H9 (cell line): ENCODE data around the gene FARP1. TPM values are rescaled to one million over a fixed set of nuclear protein-coding genes. Genes with fewer than 3 reads are reported as not detected.
A peak's percentile ranks its signal among the peaks of the same experiment; 100 is the strongest.

Experiments used
- DNase-seq: peaks from one replicate; pipeline ENCODE4 v3.0.0-alpha.2; 2017
- H2AFZ ChIP-seq: one replicate; pipeline ENCODE4 v1.6.1; 2013; ENCODE audit warnings: mild to moderate bottlenecking, low read length, control low read depth, moderate library complexity
- H2AK5ac ChIP-seq: 2 replicates; pipeline ENCODE4 v1.6.1; 2013; ENCODE audit warnings: low read length, control low read depth, mixed read lengths; ENCODE audit not compliant: insufficient read length
- H2BK120ac ChIP-seq: one replicate; pipeline ENCODE4 v1.6.1; 2013; ENCODE audit warnings: low read depth, mild to moderate bottlenecking, low read length, control low read depth, inconsistent platforms; ENCODE audit not compliant: poor library complexity, severe bottlenecking
- H2BK12ac ChIP-seq: 2 replicates; pipeline ENCODE4 v1.6.1; 2013; ENCODE audit warnings: low read length, control low read depth, mixed read lengths, low read depth; ENCODE audit not compliant: insufficient read length
- H2BK15ac ChIP-seq: 2 replicates; pipeline ENCODE4 v1.6.1; 2013; ENCODE audit warnings: low read depth, low read length, control low read depth
- H2BK20ac ChIP-seq: one replicate; pipeline ENCODE4 v1.6.1; 2013; ENCODE audit warnings: low read depth, mild to moderate bottlenecking, low read length, control low read depth, inconsistent platforms; ENCODE audit not compliant: poor library complexity, severe bottlenecking
- H2BK5ac ChIP-seq: 2 replicates; pipeline ENCODE4 v1.6.1; 2013; ENCODE audit warnings: low read length, control low read depth, mixed read lengths; ENCODE audit not compliant: insufficient read length
- H3K14ac ChIP-seq: 2 replicates; pipeline ENCODE4 v1.6.1; 2013; ENCODE audit warnings: low read length, control low read depth; ENCODE audit not compliant: insufficient read depth
- H3K18ac ChIP-seq: 2 replicates; pipeline ENCODE4 v1.6.1; 2013; ENCODE audit warnings: low read depth, mild to moderate bottlenecking, mixed read lengths, low read length, control low read depth; ENCODE audit not compliant: insufficient read length
- H3K23ac ChIP-seq: 2 replicates; pipeline ENCODE4 v1.6.1; 2013; ENCODE audit warnings: low read length, control low read depth, mixed read lengths, low read depth; ENCODE audit not compliant: insufficient read length
- H3K23me2 ChIP-seq: 2 replicates; pipeline ENCODE4 v1.6.1; 2013; ENCODE audit warnings: low read depth, mild to moderate bottlenecking, mixed read lengths, low read length, control low read depth; ENCODE audit not compliant: insufficient read length, poor library complexity, severe bottlenecking
- H3K27ac ChIP-seq: 2 replicates; pipeline ENCODE4 v1.5.1; 2013; ENCODE audit warnings: low read length, control low read depth, mixed read lengths, low read depth; ENCODE audit not compliant: insufficient read length
- H3K27me3 ChIP-seq: 2 replicates; pipeline ENCODE4 v1.6.1; 2013; ENCODE audit warnings: low read length, control low read depth, inconsistent platforms; ENCODE audit not compliant: insufficient read depth
- H3K4ac ChIP-seq: 2 replicates; pipeline ENCODE4 v1.6.1; 2013; ENCODE audit warnings: low read depth, mild to moderate bottlenecking, control low read depth, inconsistent platforms, low read length, moderate library complexity
- H3K4me1 ChIP-seq: 2 replicates; pipeline ENCODE4 v1.6.1; 2013; ENCODE audit warnings: low read length, control low read depth, inconsistent platforms; ENCODE audit not compliant: insufficient read depth
- H3K4me2 ChIP-seq: 2 replicates; pipeline ENCODE4 v1.6.1; 2013; ENCODE audit warnings: low read length, control low read depth, mixed read lengths; ENCODE audit not compliant: insufficient read length, insufficient read depth
- H3K56ac ChIP-seq: 2 replicates; pipeline ENCODE4 v1.6.1; 2013; ENCODE audit warnings: low read depth, mild to moderate bottlenecking, mixed read lengths, low read length, control low read depth; ENCODE audit not compliant: insufficient read length
- H3K79me1 ChIP-seq: 2 replicates; pipeline ENCODE4 v1.6.1; 2013; ENCODE audit warnings: low read depth, mild to moderate bottlenecking, moderate library complexity, low read length, control low read depth, inconsistent platforms; ENCODE audit not compliant: insufficient read depth, poor library complexity, severe bottlenecking
- H3K79me2 ChIP-seq: 2 replicates; pipeline ENCODE4 v1.6.1; 2013; ENCODE audit warnings: low read length, control low read depth, inconsistent platforms; ENCODE audit not compliant: insufficient read depth
- H3K9ac ChIP-seq: 2 replicates; pipeline ENCODE4 v1.6.1; 2013; ENCODE audit warnings: low read length, control low read depth, mixed read lengths; ENCODE audit not compliant: insufficient read length; ENCODE audit errors: extremely low read depth
- H3K9me3 ChIP-seq: one replicate; pipeline ENCODE4 v1.6.1; 2013; ENCODE audit warnings: low read depth, low read length, inconsistent platforms; ENCODE audit not compliant: control insufficient read depth
- H3T11ph ChIP-seq: one replicate; pipeline ENCODE4 v1.6.1; 2013; ENCODE audit warnings: mild to moderate bottlenecking, low read length, control low read depth, inconsistent platforms
- H4K20me1 ChIP-seq: one replicate; pipeline ENCODE4 v1.6.1; 2013; ENCODE audit not compliant: control insufficient read depth, insufficient read length, insufficient read depth
- H4K5ac ChIP-seq: 2 replicates; pipeline ENCODE4 v1.6.1; 2013; ENCODE audit warnings: low read depth, mild to moderate bottlenecking, mixed read lengths, low read length, control low read depth; ENCODE audit not compliant: insufficient read length
- H4K8ac ChIP-seq: replicated peaks from 2 replicates; pipeline ENCODE4 v1.6.1; 2013; ENCODE audit warnings: low read length, control low read depth, mixed read lengths, low read depth; ENCODE audit not compliant: insufficient read length
- H4K91ac ChIP-seq: 2 replicates; pipeline ENCODE4 v1.6.1; 2013; ENCODE audit warnings: low read depth, mild to moderate bottlenecking, moderate library complexity, mixed read lengths, low read length, control low read depth; ENCODE audit not compliant: insufficient read length
- H3K27ac Mint-ChIP-seq, 3 experiments: 2 replicates in 2 of 3; 3 replicates in 1 of 3; pipeline ENCODE4 v1.8.0; 2020 to 2021; ENCODE audit warnings: mixed read lengths in 3 of 3, mild to moderate bottlenecking in 1 of 3, moderate library complexity in 1 of 3
- H3K27me3 Mint-ChIP-seq: 2 replicates; pipeline ENCODE4 v1.8.0; 2021; ENCODE audit warnings: low read depth, mild to moderate bottlenecking, moderate library complexity, mixed read lengths
- H3K36me3 Mint-ChIP-seq, 3 experiments: 2 replicates in 2 of 3; 3 replicates in 1 of 3; pipeline ENCODE4 v1.8.0; 2020 to 2021; ENCODE audit warnings: low read depth in 3 of 3, mixed read lengths in 3 of 3; ENCODE audit not compliant: insufficient read depth in 1 of 3
- H3K4me1 Mint-ChIP-seq, 2 experiments: 2 replicates each; pipeline ENCODE4 v1.8.0; 2020; ENCODE audit warnings: mixed read lengths in 2 of 2
- H3K4me3 Mint-ChIP-seq, 2 experiments: 2 replicates in 1 of 2; 3 replicates in 1 of 2; pipeline ENCODE4 v1.8.0; 2020 to 2021; ENCODE audit warnings: mild to moderate bottlenecking in 2 of 2, mixed read lengths in 2 of 2, moderate library complexity in 1 of 2
- H3K9me3 Mint-ChIP-seq, 2 experiments: 2 replicates in 1 of 2; 3 replicates in 1 of 2; pipeline ENCODE4 v1.8.0; 2020; ENCODE audit warnings: mild to moderate bottlenecking in 2 of 2, mixed read lengths in 2 of 2, moderate library complexity in 1 of 2
- CTCF ChIP-seq: fragments of 200-600 bp; sonication (generic); conservative IDR thresholded peaks from 3 replicates; pipeline ENCODE4 v1.8.0; 2021; ENCODE audit warnings: antibody characterized with exemption, mild to moderate bottlenecking
- whole genome bisulfite sequencing: extraction: QIAGEN DNeasy Blood & Tissue Kit; methylation state at CpG from one replicate; pipeline ENCODE4 v1.1.7; 2013; ENCODE audit warnings: missing lambda C conversion rate, low lambda C conversion rate, mixed read lengths; ENCODE audit not compliant: insufficient read length; ENCODE audit errors: extremely low coverage; 5-methylcytosine and 5-hydroxymethylcytosine counted together
- total RNA-seq: library from RNA; stranded (reverse); gene quantifications from 2 replicates; pipeline ENCODE4 v1.2.1, GENCODE V29; 2021

The FARP1 gene
- total RNA-seq, 1 experiment from 2014 or later, result 95.9 TPM

GRCh38 chr13:98398581-98398980 lies 255.7 kb downstream of the FARP1 start:
- Histone ChIP-seq H2AFZ (no peak overlapping the region), H3K23ac (no peak overlapping the region), H3K18ac (no peak overlapping the region), H4K8ac (no peak overlapping the region), H4K20me1 (no peaks in the 10 kb centered on the region), H3K56ac (no peak overlapping the region), H3K27me3 (no peaks in the 10 kb centered on the region), H2BK5ac (no peak overlapping the region), H2AK5ac (no peak overlapping the region), H3K79me1 (no peaks in the 10 kb centered on the region), H4K91ac (no peak overlapping the region), H3K14ac (no peak overlapping the region), H3K27ac (no peak overlapping the region), H3K9ac (no peak overlapping the region), H2BK120ac (no peak overlapping the region), H3K9me3 (no peaks in the 10 kb centered on the region), H3K4me2 (no peak overlapping the region), H3K4me1 (peaks cover 4% of the 10 kb centered on the region; the same call in 1 of the 2 replicates), H4K5ac (no peak overlapping the region), H3K4ac (no peak overlapping the region), H3K23me2 (no peaks in the 10 kb centered on the region), H3T11ph (no peak overlapping the region), H2BK12ac (no peak overlapping the region), H3K79me2 (no peaks in the 10 kb centered on the region), H2BK15ac (no peak overlapping the region), H2BK20ac (no peak overlapping the region)
- TF ChIP-seq CTCF, result no peak
- no peak overlapping the region for H3K4me3 Mint-ChIP-seq
- H3K4me1 Mint-ChIP-seq, result peaks cover 17% of the 10 kb centered on the region in 2 experiments
- no peaks in the 10 kb centered on the region for H3K9me3 Mint-ChIP-seq
- peak overlapping the region in 1 of 3 experiments; percentile 9; a peak in 1 of 7 replicates for H3K27ac Mint-ChIP-seq
- peaks cover 7 to 32% (median 16%) of the 10 kb centered on the region in 3 experiments; a peak in 6 of 7 replicates for H3K36me3 Mint-ChIP-seq
- WGBS, result no CpG with 5 or more reads among the region's 5 CpGs
- no peaks in the 10 kb centered on the region for H3K27me3 Mint-ChIP-seq
- no peak for DNase-seq
